NCI-H1436 treated with DMSO at 0.1 percent for 48 hours (cell line): ENCODE results near the gene PDCL2.
"Not testable (repeated sequence)": the region's sequence is repeated elsewhere in the genome, so short reads cannot be mapped to it uniquely, and the experiment has no call there.

Experiments
- DNase-seq: peaks from one replicate; lab custom pipeline; 2025; lab: John Stamatoyannopoulos, UW

The PDCL2 gene, protein sequence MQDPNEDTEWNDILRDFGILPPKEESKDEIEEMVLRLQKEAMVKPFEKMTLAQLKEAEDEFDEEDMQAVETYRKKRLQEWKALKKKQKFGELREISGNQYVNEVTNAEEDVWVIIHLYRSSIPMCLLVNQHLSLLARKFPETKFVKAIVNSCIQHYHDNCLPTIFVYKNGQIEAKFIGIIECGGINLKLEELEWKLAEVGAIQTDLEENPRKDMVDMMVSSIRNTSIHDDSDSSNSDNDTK

DNA sequence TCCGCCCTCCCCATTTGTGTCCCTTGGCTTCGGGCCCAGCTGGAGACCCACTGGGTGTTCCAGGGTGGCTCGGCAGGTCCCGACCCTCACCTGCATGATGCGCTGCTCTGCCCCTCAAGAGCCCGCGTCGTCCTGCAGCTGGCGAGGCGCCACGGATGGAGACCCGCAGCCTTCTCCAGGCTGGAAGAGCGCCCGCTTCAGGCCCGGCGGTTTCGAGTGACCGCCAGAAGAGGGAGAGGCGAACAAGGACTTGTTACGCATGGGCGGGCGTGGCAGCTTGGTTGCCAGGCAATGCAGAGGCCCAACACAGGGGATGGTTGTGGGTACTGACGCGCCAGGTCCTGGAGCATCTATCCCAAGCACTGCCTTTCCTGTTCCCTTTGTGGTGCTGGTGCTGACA, at the start of gene PDCL2:
Gene PDCL2 (minus strand): TSS at position 232 of the 400 bp plus-strand sequence. CDS start 136 bp downstream, at position 96.
- DNase-seq: no peak

DNA sequence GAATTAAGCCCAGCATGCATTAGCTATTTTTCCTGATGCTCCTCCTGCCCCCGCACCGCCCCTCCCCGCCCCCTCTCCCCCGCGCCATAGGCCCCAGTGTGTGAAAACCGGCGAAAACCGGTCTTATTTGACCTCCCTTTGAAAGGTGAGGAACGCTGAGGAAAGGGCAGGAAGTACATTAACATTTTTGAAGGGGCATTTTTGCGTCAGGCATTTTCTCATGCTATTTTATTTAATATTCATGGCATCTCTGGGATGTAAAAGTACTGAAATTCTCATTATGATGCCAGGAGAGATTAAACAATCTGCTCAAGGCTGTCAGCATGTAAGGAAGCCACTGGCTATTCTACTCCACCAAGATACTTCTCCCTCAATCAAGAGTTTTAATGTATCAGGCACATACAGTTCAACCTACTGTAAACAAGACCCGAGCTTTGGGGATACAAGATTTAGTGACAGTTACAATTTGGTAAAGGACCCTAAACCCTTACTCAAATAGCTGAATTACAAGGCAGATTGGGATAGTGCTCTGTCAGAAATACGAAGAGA, 45.3 kb upstream of the PDCL2 start:
- DNase-seq: no peak

DNA sequence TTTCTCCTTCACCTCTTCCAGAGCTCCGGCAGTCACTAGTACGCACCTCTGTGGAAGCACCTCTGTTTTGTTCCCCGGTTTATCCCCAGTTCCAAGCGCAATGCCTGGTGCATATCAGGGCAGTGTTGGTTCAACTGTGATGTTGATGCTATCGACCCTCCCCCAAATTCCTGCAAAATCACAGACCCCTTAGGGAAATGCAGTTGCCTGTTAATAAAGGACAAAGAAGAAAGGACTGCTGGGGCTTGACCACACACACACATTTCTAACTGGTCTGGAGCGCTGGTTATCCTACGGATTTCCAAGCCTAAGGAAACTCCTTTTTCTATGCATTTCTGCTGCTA, 44.6 kb upstream of the PDCL2 start:
- no peak for DNase-seq

DNA sequence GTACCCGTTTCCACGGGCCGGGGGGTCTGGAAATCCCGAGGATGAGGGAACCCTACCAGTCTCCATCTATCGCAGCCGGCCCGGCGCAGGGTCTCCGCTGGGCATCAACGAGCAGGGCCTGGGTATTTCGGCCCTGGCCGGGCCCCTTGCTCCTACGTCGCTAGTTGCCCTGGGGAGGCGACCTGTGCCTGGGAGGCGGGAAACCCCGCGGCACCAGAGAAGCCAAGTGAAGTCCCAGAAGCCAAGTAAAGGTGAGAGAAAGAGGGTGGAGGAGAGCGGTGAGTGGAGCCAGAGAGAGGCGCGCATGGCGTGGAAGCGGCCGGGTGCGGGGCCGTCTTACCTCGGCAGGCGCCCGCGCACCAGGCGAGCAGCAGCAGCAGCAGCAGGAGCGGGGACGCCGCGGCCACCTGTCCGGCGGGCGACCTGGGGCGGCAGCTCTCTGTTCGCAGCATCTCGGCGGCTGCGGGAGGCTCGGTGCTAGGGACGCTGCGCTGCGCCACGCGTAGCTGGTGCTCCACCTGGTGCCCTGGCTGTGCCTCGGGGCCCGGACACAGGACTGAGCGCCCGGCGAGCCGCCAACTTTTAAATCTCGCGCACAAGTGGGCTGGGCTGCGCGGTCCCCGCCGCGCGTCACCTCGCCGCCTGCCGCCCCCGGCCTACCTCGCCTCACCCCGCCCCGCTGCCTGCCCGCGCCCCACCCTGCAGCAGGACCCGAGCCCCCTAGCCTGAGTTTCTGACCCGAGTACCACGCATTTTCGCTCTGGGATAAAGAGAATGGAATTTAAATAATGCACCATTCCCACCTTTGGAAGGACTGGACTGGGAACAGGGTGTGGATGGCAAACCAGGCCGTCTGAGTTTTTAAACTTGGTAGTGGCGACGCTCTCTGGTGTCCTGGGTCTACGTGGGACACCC, 44.0 kb upstream of the PDCL2 start, which contains the start of gene NMU:
Gene NMU (minus strand): TSS at position 558 of the 915 bp plus-strand sequence. CDS start 106 bp downstream, at position 452.
- no peak for DNase-seq

DNA sequence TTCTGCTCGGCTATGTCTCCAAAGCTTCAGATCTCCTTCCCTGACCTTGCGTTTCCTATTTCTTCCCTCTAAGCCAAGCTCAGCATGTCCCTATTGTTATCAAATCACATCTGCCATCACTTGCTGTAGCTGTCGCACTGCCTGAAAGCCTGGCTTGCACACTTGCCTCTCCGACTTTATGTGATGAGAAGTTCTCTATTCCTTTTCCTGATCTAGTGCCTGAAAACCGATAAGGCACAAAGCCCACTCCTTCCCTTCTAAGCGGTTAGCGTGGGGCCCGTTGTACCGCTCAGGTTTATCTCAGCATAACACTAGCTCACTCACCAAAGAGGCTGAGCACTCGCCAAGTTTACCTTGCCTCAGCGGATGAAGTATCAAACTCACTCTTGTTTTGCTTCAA, 43.2 kb upstream of the PDCL2 start:
- DNase-seq: no peak

DNA sequence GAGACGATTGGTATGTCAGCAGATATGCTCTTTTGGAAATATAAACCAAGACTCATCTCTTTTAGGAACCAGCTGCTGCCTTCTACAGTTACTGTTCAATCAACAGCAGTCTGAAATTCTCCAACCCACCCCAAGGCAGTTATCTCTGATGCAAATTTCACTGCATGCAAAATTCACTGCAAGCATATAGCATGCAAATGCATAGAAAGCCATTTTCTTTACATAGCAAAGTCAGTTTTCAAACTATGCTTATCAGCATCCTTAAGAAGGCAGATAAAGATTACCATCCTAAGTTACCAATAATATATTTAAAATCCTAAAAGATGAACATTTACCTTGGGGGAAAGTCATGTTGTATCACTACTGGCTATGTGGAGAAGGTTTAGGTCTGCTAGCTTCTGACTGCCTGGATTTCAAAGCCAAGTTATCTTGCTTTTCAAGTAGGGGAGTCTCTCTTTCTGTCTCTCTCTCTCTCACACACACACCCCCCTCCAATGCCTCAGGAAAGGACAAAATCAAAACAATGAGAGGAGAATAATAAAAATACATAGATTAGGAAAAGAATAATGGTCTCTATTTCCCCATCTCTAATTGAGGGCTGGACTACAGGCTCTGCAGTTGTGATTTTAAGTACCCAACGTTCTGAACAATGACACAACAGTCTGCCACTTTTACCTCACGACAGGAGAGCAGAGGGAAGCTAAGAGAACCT, 42.5 kb upstream of the PDCL2 start:
- no peak for DNase-seq

DNA sequence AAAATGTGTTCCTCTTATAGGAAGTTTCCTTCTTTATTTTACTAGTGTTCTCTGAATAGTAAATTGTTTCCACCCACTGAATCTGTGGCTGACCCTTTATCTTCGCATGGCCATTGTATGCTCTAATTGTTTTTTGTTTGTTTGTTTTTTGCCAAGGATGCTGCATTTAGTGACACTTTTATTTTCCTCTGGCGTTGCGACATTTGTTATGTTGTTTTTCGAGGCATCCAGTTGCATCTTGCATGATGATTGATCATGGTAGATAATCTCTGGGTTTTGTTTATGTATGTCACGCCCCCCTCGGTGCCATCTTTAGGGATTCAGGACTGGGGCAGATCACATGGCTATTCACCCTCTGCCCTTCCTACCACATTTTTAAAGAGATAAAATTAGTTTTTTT, 41.9 kb upstream of the PDCL2 start:
- DNase-seq: no peak

DNA sequence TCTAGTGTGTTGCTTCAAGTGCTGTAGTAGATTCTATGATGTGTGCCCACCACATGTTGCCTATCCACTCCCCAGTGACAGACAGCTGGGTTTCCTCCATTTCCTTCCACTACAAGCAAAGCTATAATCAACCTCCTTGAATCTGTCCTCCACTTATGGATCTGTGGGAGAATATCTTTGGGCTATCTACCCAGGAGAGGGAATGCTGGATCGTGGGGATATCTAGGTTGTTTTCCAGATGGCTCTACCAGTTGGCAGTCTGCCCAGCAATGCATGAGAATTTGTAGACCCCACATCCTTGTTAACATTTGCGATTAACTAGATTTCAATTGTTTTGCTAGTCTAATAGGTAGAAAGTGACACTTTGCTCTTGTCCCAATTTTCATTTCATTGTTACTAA, 33.8 kb upstream of the PDCL2 start:
- DNase-seq: no peak

DNA sequence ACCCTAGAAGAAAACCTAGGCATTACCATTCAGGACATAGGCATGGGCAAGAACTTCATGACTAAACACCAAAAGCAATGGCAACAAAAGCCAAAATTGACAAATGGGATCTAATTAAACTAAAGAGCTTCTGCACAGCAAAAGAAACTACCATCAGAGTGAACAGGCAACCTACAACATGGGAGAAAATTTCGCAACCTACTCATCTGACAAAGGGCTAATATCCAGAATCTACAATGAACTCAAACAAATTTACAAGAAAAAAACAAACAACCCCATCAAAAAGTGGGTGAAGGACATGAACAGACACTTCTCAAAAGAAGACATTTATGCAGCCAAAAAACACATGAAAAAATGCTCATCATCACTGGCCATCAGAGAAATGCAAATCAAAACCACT, 32.0 kb upstream of the PDCL2 start:
- DNase-seq: not testable (repeated sequence)

DNA sequence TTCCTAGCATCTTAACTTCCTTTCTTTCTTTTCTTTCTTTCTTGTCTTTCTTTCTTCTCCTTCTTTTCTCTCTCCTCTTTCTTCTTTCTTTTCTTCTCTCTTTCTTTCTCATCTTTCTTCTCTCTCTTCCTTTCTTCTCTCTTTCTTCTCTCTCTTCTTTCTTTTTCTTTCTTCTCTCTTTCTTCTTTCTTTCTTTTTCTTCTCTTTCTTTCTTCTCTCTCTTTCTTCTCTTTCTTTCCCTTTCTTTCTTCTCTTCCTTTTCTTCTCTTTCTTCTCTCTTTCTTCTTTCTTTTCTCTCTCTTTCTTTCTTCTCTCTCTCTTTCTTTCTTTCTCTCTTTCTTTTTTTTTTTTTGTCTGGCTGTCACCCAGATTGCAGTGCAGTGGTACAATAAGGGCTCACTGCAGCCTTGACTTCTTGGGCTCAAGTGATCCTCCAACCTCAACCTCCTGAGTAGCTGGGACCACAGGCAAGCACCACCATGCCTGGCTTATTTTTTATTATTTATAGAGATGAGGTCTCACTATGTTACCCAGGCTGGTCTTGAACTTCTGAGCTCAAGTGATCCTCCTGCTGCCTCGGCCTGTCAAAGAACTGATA, 26.6 kb upstream of the PDCL2 start:
- DNase-seq: no peak

DNA sequence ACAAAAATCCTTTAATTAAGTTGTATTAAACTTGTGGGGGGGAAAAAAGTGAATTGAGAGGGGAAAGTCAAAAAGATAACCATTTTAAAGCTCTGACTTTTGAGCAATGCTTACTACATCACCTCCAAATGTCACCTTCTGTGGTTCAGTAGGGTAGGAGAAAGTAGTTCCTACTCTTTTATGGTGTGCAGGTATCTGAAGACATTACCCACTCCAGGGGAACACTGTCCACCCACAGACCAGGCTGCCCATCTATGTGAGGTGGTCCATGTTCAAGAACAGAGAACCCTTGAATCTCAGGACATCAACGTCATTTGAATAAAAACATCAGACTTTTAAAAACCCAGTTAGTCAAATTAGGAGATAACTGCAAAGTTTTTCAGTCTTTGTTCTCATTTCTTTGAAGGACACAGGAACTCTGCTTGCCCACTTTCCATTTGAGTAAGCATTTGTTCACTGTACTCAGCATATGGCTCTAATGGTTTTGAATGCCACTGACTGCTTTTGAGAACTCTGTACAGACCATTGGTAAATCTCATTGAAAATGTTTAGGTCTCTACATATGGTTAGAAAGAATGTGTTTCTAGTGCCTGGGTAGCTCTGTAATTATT, 25.6 kb upstream of the PDCL2 start:
- no peak for DNase-seq

DNA sequence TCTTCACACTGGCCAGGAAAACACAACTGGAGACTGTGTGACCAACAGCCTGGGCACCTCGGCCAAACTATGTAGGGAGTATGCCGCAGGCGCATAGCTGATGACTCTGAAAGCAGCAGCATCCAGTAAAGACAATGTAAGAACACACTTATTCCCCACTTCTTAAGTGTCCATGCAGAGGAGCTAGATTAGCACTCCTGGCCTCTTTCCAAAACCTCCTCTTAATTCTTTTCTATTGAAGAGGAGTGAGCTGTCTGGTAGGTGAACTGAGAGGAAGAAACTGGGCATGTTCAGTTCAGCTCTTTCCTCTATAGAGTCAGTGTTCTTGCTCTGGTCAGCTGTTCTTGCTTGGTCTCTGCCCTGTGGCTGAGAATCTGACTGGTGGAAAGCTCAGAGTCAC, 23.0 kb upstream of the PDCL2 start:
- DNase-seq: no peak

DNA sequence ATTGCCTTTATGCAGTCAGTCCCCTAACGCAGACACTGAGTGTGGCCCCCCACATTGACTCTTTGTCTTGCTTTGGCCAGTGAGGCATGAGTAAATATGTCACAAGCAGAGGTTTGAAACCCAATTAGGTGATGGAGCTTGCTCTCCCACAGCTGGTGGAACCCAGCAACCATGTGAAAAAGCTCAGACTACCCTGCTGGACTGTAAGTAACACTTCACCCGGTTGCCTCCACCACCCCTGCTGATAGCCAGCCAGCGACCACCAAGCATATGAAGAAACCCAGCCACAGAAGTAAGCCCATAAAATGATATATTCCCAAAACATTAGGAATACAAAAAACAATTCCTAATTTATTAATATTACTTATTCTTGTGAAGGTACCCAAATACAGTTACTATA, 21.6 kb upstream of the PDCL2 start:
- DNase-seq: no peak

DNA sequence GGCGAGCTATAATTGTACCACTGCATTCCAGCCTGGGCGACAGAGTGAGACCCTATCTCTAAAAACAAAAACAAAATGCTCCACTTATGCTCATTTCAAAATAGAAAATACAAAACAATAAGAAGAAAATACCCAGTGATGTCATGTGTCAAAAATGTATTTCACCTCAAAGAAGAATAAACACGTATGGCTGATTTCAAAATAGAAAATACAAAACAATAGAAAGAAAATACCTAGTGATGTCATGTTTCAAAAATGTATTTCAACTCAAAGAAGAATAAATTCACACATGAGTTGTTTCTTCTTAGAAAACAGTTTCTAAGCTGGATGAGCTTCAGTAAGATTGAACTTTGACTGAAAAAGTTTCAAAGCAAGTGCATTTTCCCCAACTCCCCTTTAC, 20.3 kb upstream of the PDCL2 start:
- DNase-seq: no peak

DNA sequence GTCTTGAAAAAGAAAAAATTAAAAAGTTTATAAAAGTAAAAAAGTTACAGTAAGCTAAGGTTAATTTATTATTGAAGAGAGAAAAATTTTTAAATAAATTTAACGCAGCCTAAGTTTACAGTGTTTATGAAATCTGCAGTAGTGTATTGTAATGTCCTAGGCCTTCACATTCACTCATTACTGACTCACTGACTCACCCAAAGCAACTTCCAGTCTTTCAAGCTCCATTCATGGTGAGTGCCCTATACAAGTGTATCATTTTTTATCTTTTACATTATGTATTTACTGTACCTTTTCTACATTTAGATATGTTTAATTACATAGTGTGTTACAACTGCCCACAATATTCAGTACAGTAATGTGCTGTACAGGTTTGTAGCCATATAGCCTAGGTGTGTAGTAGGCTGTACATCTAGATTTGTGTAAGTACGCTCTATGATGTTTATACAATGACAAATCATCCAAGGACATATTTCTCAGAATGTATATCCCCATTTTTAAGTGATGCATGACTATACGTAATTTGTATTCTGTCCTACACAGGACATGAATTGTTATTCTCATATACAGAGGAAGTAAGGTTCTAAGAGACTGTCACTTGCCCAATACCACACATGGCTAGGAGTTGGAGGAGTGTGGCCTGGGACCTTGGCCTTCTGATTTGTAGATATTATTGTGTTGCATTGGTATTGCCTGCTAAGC, 19.5 kb upstream of the PDCL2 start:
- no peak for DNase-seq

DNA sequence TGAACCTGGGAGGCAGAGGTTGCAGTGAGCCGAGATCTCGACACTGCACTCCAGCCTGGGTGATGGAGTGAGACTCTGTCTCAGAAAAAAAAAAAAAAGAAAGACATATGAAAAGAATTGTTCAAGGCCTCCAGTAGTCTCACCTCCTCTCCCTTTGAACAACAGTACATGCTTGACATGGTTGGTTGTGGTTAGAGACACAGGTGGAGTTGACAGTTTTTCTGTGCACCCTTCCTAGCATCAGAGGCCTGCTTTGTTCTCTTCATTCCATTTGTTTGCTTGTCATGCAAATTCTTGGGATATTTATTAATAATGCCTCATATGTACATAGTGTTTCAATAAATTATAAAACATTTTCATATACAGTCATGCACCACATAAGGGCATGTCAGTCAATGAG, 18.3 kb upstream of the PDCL2 start:
- DNase-seq: no peak

DNA sequence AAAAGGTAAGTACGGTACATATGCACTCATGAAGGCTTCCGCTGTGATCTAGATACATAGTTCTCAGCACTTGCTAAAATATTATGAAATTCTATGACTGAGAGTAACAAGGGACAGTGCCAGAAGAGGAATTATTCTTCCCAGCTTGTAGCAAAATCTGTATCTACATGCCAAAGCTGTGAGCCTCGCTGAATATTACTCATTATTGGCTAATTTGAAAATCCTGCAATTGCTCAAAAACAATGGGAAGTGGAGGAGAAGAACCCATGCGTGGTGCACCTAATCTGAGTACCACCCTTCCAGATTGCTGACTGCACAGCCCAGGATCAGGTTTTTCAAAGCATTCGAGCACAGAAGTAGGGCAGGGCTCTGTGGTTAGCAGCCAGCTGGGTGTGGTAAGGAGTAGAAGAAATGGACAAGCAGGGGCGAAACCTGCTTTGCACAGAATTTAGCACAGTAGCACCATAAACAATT, 17.4 kb upstream of the PDCL2 start:
- DNase-seq: no peak

DNA sequence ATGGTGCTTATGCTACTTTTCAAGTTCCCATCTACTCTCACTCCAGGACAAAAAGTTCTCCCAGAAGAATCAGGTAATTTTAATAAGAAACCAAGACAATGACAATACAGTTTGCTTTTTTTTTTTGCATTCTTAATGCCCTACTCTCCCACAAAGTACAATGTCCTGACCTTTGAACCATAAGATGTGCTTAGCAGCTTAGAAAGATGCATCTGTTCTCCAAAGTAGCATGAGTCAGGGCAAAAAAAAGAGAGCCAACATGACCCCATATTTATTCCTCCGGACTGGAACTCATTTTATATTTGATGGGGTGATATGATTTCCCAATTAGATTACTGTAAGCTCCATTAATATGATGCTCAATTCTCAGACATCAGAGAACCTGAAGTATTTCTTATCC, 16.5 kb upstream of the PDCL2 start:
- DNase-seq: no peak

DNA sequence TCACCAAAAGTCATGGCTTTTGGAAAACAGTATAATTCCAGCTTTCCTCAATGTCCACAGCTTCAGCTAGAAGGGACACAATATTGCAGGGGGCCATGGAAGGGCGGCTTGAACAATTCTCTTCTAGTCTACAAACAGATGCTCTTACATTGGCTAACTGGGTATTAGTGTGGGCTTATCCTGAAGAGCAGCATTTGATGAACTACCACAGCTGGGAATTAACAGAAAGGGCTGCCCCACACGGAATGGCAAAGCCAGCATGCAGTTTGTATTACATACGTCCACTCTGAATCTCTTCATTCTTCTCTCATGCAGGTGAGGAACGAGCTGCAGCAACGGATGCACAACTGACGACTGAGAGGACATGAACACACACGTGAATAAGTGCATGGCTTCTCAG, 13.0 kb upstream of the PDCL2 start:
- no peak for DNase-seq

DNA sequence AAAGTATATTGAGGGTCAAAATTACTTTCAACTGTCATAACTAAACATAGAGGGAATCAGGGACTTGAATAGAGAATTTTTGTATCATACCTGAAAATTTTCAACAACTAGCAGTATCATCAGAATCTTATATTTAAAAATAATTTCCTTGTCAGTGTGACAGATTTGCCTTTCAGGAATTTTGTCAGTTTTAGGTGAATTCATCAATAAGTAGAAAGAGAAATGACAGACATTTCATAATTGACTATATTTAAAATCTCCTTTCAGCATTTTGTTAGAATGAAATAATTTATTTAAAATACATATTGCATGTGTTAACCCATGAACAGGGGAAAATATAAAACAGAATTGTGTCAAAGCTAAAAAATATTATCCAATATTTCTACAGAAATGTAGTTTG, 8.6 kb upstream of the PDCL2 start:
- DNase-seq: no peak

DNA sequence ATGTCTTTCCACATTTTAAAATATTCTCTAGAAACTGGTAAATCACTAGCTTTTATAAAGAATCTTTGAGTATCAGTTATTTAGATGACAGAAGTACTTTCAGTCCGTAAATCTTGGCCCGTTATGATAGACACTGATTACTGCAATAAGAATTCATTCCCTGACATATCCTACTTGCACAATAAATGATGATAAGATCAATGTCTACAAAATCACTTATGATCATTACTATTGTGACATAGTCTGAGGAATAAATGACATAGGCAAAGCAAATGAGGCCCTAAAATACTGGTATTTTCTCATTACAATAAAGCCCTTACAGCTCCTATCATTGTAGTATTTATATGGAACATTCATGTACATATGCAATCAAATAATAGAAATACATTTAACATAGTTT, 6.6 kb upstream of the PDCL2 start:
- DNase-seq: no peak
